SU-DHL-6 (cell line): ENCODE measurements around the gene ETFB.

Experiments
- H2AFZ ChIP-seq: fragments of 200-600 bp; sonication (generic); 2 replicates; pipeline ENCODE4 v1.6.1; 2014; ENCODE audit warnings: low read depth, mild to moderate bottlenecking, moderate library complexity, mixed read lengths, antibody characterized with exemption, low read length; ENCODE audit not compliant: severe bottlenecking
- H3F3A ChIP-seq: fragments of 200-600 bp; shearing (Covaris generic); 2 replicates; pipeline ENCODE4 v1.6.0; 2016; ENCODE audit warnings: antibody characterized with exemption, mild to moderate bottlenecking; ENCODE audit not compliant: insufficient read depth
- H3K27ac ChIP-seq: fragments of 200-600 bp; sonication (generic); 2 replicates; pipeline ENCODE4 v1.5.1; 2016; ENCODE audit warnings: low read depth, mild to moderate bottlenecking, low read length, moderate library complexity, mixed read lengths
- H3K27me3 ChIP-seq: fragments of 200-600 bp; sonication (generic), shearing (Covaris generic); 2 replicates; pipeline ENCODE4 v1.6.0; 2014; ENCODE audit warnings: mild to moderate bottlenecking, low read length
- H3K36me3 ChIP-seq: fragments of 200-600 bp; sonication (generic); 2 replicates; pipeline ENCODE4 v1.6.1; 2014; ENCODE audit warnings: mild to moderate bottlenecking, low read length, mixed read lengths
- H3K4me2 ChIP-seq: fragments of 300-600, 200-600 bp; shearing (Covaris generic), sonication (generic); 2 replicates; pipeline ENCODE4 v1.6.0; 2014; ENCODE audit warnings: low read length, low read depth, mild to moderate bottlenecking; ENCODE audit not compliant: poor library complexity, severe bottlenecking
- H3K4me3 ChIP-seq: fragments of 200-600 bp; sonication (generic); 2 replicates; pipeline ENCODE4 v1.5.1; 2014; ENCODE audit warnings: antibody characterized with exemption, low read length, mild to moderate bottlenecking, mixed read lengths; ENCODE audit not compliant: insufficient read depth, poor library complexity, severe bottlenecking
- H3K79me2 ChIP-seq: fragments of 200-600 bp; sonication (generic); 2 replicates; pipeline ENCODE4 v1.6.1; 2014; ENCODE audit warnings: mild to moderate bottlenecking, low read length, moderate library complexity; ENCODE audit not compliant: insufficient read depth
- H3K9ac ChIP-seq: fragments of 200-600 bp; sonication (generic); 2 replicates; pipeline ENCODE4 v1.7.0; 2014; ENCODE audit warnings: mild to moderate bottlenecking, low read length
- H3K9me2 ChIP-seq: fragments of 200-600 bp; sonication (generic); replicated peaks from 2 replicates; pipeline ENCODE4 v1.6.1; 2014; ENCODE audit warnings: low read length; ENCODE audit not compliant: insufficient read depth
- H3K9me3 ChIP-seq: fragments of 200-600 bp; sonication (generic); 2 replicates; pipeline ENCODE4 v1.6.1; 2014; ENCODE audit warnings: low read length, mixed read lengths; ENCODE audit not compliant: insufficient read depth
- H4K20me1 ChIP-seq: fragments of 200-600 bp; sonication (generic); 2 replicates; pipeline ENCODE4 v1.6.1; 2014; ENCODE audit warnings: low read depth, mild to moderate bottlenecking, antibody characterized with exemption, low read length, moderate library complexity, mixed read lengths
- EZH2phosphoT487 ChIP-seq: fragments of 200-600 bp; sonication (generic), shearing (Covaris generic); conservative IDR thresholded peaks from 2 replicates; pipeline ENCODE4 v1.6.1; 2018; ENCODE audit warnings: mild to moderate bottlenecking, antibody characterized with exemption, low read length, moderate library complexity, mixed read lengths
- TF ChIP-seq, protein P1 (sequence below): fragments of 200-600 bp; sonication (generic); IDR thresholded peaks from one replicate; pipeline ENCODE4 v1.5.1; 2017; ENCODE audit warnings: antibody characterized with exemption, mild to moderate bottlenecking, low read length, moderate library complexity; ENCODE audit not compliant: insufficient read depth, poor library complexity, severe bottlenecking

The ETFB gene

DNA sequence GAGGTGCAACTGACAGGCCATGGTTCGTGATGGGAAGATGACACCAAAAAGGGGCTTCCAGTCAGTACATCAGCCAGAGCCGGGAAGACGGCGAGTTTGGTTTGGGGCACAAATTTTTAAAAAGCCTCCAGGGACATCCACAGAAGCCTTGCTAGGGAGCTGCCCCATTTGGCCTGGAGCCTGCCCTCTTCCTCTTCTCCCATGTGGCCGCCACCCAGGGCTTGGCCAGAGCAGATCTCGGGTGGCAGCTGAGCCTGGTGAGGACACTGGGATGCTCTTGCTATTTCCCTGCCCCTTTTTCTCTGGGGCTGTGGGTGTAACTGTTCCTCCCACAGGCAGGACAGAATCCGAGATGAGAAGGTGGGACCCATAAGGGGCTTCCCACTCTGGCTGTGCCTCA, 8.2 kb downstream of the ETFB start:
- no peaks in the 10 kb centered on the region for H3K36me3 ChIP-seq
- H2AFZ ChIP-seq = no peak overlapping the region
- H3K9me3 ChIP-seq = no peaks in the 10 kb centered on the region
- H3K9me2 ChIP-seq = no peaks in the 10 kb centered on the region
- no peaks in the 10 kb centered on the region for H3F3A ChIP-seq
- no peak overlapping the region for H3K4me3 ChIP-seq
- H4K20me1 ChIP-seq = no peaks in the 10 kb centered on the region
- no peak overlapping the region for H3K9ac ChIP-seq
- H3K27me3 ChIP-seq = no peaks in the 10 kb centered on the region
- TF ChIP-seq, protein P1, sequence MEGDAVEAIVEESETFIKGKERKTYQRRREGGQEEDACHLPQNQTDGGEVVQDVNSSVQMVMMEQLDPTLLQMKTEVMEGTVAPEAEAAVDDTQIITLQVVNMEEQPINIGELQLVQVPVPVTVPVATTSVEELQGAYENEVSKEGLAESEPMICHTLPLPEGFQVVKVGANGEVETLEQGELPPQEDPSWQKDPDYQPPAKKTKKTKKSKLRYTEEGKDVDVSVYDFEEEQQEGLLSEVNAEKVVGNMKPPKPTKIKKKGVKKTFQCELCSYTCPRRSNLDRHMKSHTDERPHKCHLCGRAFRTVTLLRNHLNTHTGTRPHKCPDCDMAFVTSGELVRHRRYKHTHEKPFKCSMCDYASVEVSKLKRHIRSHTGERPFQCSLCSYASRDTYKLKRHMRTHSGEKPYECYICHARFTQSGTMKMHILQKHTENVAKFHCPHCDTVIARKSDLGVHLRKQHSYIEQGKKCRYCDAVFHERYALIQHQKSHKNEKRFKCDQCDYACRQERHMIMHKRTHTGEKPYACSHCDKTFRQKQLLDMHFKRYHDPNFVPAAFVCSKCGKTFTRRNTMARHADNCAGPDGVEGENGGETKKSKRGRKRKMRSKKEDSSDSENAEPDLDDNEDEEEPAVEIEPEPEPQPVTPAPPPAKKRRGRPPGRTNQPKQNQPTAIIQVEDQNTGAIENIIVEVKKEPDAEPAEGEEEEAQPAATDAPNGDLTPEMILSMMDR = no peak
- no peak for TF ChIP-seq EZH2phosphoT487
- no peak overlapping the region for H3K4me2 ChIP-seq
- no peak overlapping the region for H3K27ac ChIP-seq
- peaks cover 3% of the 10 kb centered on the region; the same call in 1 of the 2 replicates for H3K79me2 ChIP-seq

DNA sequence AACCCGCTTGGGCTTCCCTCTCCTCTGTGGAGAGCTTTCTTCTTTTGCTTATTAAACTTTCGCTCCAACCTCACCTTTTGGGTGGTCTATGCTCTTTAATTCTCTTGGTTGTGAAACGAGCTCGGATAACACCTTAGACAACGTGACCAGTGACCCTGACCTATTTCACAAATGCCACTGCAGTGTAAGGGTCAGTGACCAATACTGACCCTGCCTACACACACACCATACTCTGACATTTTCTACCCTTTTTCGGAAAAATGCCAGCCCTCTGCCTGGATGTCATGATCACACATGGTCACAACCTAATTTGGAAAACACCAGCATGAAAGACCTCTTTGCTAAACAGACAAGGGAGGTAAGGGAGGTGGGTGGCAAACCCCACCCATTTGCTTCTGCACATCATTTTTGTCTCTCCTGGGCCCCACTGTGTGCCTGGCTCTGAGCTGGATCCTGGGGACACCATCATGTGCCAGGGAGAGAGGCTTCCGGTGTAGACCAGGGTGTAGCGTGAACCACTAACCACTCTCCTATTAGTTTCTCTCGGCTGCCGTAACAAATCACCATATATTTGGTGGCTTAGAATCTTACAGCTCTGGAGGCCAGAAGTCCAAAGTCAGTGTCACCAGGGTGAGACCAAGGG, 9.9 kb downstream of the ETFB start:
- H4K20me1 ChIP-seq = no peaks in the 10 kb centered on the region
- H3K36me3 ChIP-seq = no peaks in the 10 kb centered on the region
- no peaks in the 10 kb centered on the region for H3K79me2 ChIP-seq
- no peak overlapping the region for H2AFZ ChIP-seq
- no peak overlapping the region for H3K9ac ChIP-seq
- H3K9me2 ChIP-seq = no peaks in the 10 kb centered on the region
- no peaks in the 10 kb centered on the region for H3K9me3 ChIP-seq
- TF ChIP-seq EZH2phosphoT487 = no peak
- TF ChIP-seq, protein P1 = no peak
- no peak overlapping the region for H3K4me2 ChIP-seq
- H3K4me3 ChIP-seq = no peak overlapping the region
- H3K27me3 ChIP-seq = no peaks in the 10 kb centered on the region
- no peak overlapping the region for H3K27ac ChIP-seq
- no peaks in the 10 kb centered on the region for H3F3A ChIP-seq

DNA sequence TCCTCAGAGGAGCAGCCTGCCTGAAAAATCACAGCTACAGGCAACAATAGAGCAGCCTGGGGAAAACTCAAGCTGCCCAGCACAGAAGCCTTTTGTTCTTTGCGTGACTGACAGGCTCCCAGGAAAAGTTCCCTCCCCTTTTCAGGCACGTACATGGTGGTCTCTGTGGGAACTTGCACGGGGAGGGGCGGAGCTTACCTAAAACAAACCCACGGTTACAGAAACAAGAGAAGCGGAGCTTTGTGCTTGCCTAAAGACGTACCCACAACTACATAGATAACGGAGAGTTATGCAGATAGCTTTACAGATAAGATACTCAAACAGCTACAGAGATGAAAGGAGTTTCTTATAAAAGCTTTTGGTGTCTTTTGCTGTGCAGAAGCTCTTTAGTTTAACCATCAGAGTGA, 11.4 kb downstream of the ETFB start:
- H3K27ac ChIP-seq = no peak overlapping the region
- no peaks in the 10 kb centered on the region for H3K9me2 ChIP-seq
- no peaks in the 10 kb centered on the region for H3F3A ChIP-seq
- H3K27me3 ChIP-seq = no peaks in the 10 kb centered on the region
- no peak overlapping the region for H2AFZ ChIP-seq
- no peaks in the 10 kb centered on the region for H4K20me1 ChIP-seq
- H3K9me3 ChIP-seq = no peaks in the 10 kb centered on the region
- no peaks in the 10 kb centered on the region for H3K79me2 ChIP-seq
- no peak overlapping the region for H3K4me2 ChIP-seq
- H3K4me3 ChIP-seq = no peak overlapping the region
- no peak overlapping the region for H3K9ac ChIP-seq
- no peaks in the 10 kb centered on the region for H3K36me3 ChIP-seq
- TF ChIP-seq, protein P1 = no peak
- no peak for TF ChIP-seq EZH2phosphoT487
